H9 (cell line): ENCODE measurements around the gene ZNF428. TPM values are rescaled to one million over a fixed set of nuclear protein-coding genes. Genes with fewer than 3 reads are reported as not detected.

Experiments used
- DNase-seq: peaks from one replicate; pipeline ENCODE4 v3.0.0-alpha.2; 2017
- H2AFZ ChIP-seq: one replicate; pipeline ENCODE4 v1.6.1; 2013; ENCODE audit warnings: mild to moderate bottlenecking, low read length, control low read depth, moderate library complexity
- H2AK5ac ChIP-seq: 2 replicates; pipeline ENCODE4 v1.6.1; 2013; ENCODE audit warnings: low read length, control low read depth, mixed read lengths; ENCODE audit not compliant: insufficient read length
- H2BK120ac ChIP-seq: one replicate; pipeline ENCODE4 v1.6.1; 2013; ENCODE audit warnings: low read depth, mild to moderate bottlenecking, low read length, control low read depth, inconsistent platforms; ENCODE audit not compliant: poor library complexity, severe bottlenecking
- H2BK12ac ChIP-seq: 2 replicates; pipeline ENCODE4 v1.6.1; 2013; ENCODE audit warnings: low read length, control low read depth, mixed read lengths, low read depth; ENCODE audit not compliant: insufficient read length
- H2BK15ac ChIP-seq: 2 replicates; pipeline ENCODE4 v1.6.1; 2013; ENCODE audit warnings: low read depth, low read length, control low read depth
- H2BK20ac ChIP-seq: one replicate; pipeline ENCODE4 v1.6.1; 2013; ENCODE audit warnings: low read depth, mild to moderate bottlenecking, low read length, control low read depth, inconsistent platforms; ENCODE audit not compliant: poor library complexity, severe bottlenecking
- H2BK5ac ChIP-seq: 2 replicates; pipeline ENCODE4 v1.6.1; 2013; ENCODE audit warnings: low read length, control low read depth, mixed read lengths; ENCODE audit not compliant: insufficient read length
- H3K14ac ChIP-seq: 2 replicates; pipeline ENCODE4 v1.6.1; 2013; ENCODE audit warnings: low read length, control low read depth; ENCODE audit not compliant: insufficient read depth
- H3K18ac ChIP-seq: 2 replicates; pipeline ENCODE4 v1.6.1; 2013; ENCODE audit warnings: low read depth, mild to moderate bottlenecking, mixed read lengths, low read length, control low read depth; ENCODE audit not compliant: insufficient read length
- H3K23ac ChIP-seq: 2 replicates; pipeline ENCODE4 v1.6.1; 2013; ENCODE audit warnings: low read length, control low read depth, mixed read lengths, low read depth; ENCODE audit not compliant: insufficient read length
- H3K23me2 ChIP-seq: 2 replicates; pipeline ENCODE4 v1.6.1; 2013; ENCODE audit warnings: low read depth, mild to moderate bottlenecking, mixed read lengths, low read length, control low read depth; ENCODE audit not compliant: insufficient read length, poor library complexity, severe bottlenecking
- H3K27ac ChIP-seq: 2 replicates; pipeline ENCODE4 v1.5.1; 2013; ENCODE audit warnings: low read length, control low read depth, mixed read lengths, low read depth; ENCODE audit not compliant: insufficient read length
- H3K27me3 ChIP-seq: 2 replicates; pipeline ENCODE4 v1.6.1; 2013; ENCODE audit warnings: low read length, control low read depth, inconsistent platforms; ENCODE audit not compliant: insufficient read depth
- H3K4ac ChIP-seq: 2 replicates; pipeline ENCODE4 v1.6.1; 2013; ENCODE audit warnings: low read depth, mild to moderate bottlenecking, control low read depth, inconsistent platforms, low read length, moderate library complexity
- H3K4me1 ChIP-seq: 2 replicates; pipeline ENCODE4 v1.6.1; 2013; ENCODE audit warnings: low read length, control low read depth, inconsistent platforms; ENCODE audit not compliant: insufficient read depth
- H3K4me2 ChIP-seq: 2 replicates; pipeline ENCODE4 v1.6.1; 2013; ENCODE audit warnings: low read length, control low read depth, mixed read lengths; ENCODE audit not compliant: insufficient read length, insufficient read depth
- H3K56ac ChIP-seq: 2 replicates; pipeline ENCODE4 v1.6.1; 2013; ENCODE audit warnings: low read depth, mild to moderate bottlenecking, mixed read lengths, low read length, control low read depth; ENCODE audit not compliant: insufficient read length
- H3K79me1 ChIP-seq: 2 replicates; pipeline ENCODE4 v1.6.1; 2013; ENCODE audit warnings: low read depth, mild to moderate bottlenecking, moderate library complexity, low read length, control low read depth, inconsistent platforms; ENCODE audit not compliant: insufficient read depth, poor library complexity, severe bottlenecking
- H3K79me2 ChIP-seq: 2 replicates; pipeline ENCODE4 v1.6.1; 2013; ENCODE audit warnings: low read length, control low read depth, inconsistent platforms; ENCODE audit not compliant: insufficient read depth
- H3K9ac ChIP-seq: 2 replicates; pipeline ENCODE4 v1.6.1; 2013; ENCODE audit warnings: low read length, control low read depth, mixed read lengths; ENCODE audit not compliant: insufficient read length; ENCODE audit errors: extremely low read depth
- H3K9me3 ChIP-seq: one replicate; pipeline ENCODE4 v1.6.1; 2013; ENCODE audit warnings: low read depth, low read length, inconsistent platforms; ENCODE audit not compliant: control insufficient read depth
- H3T11ph ChIP-seq: one replicate; pipeline ENCODE4 v1.6.1; 2013; ENCODE audit warnings: mild to moderate bottlenecking, low read length, control low read depth, inconsistent platforms
- H4K20me1 ChIP-seq: one replicate; pipeline ENCODE4 v1.6.1; 2013; ENCODE audit not compliant: control insufficient read depth, insufficient read length, insufficient read depth
- H4K5ac ChIP-seq: 2 replicates; pipeline ENCODE4 v1.6.1; 2013; ENCODE audit warnings: low read depth, mild to moderate bottlenecking, mixed read lengths, low read length, control low read depth; ENCODE audit not compliant: insufficient read length
- H4K8ac ChIP-seq: replicated peaks from 2 replicates; pipeline ENCODE4 v1.6.1; 2013; ENCODE audit warnings: low read length, control low read depth, mixed read lengths, low read depth; ENCODE audit not compliant: insufficient read length
- H4K91ac ChIP-seq: 2 replicates; pipeline ENCODE4 v1.6.1; 2013; ENCODE audit warnings: low read depth, mild to moderate bottlenecking, moderate library complexity, mixed read lengths, low read length, control low read depth; ENCODE audit not compliant: insufficient read length
- H3K27ac Mint-ChIP-seq, 3 experiments: 2 replicates in 2 of 3; 3 replicates in 1 of 3; pipeline ENCODE4 v1.8.0; 2020 to 2021; ENCODE audit warnings: mixed read lengths in 3 of 3, mild to moderate bottlenecking in 1 of 3, moderate library complexity in 1 of 3
- H3K27me3 Mint-ChIP-seq: 2 replicates; pipeline ENCODE4 v1.8.0; 2021; ENCODE audit warnings: low read depth, mild to moderate bottlenecking, moderate library complexity, mixed read lengths
- H3K36me3 Mint-ChIP-seq, 3 experiments: 2 replicates in 2 of 3; 3 replicates in 1 of 3; pipeline ENCODE4 v1.8.0; 2020 to 2021; ENCODE audit warnings: low read depth in 3 of 3, mixed read lengths in 3 of 3; ENCODE audit not compliant: insufficient read depth in 1 of 3
- H3K4me1 Mint-ChIP-seq, 2 experiments: 2 replicates each; pipeline ENCODE4 v1.8.0; 2020; ENCODE audit warnings: mixed read lengths in 2 of 2
- H3K4me3 Mint-ChIP-seq, 2 experiments: 2 replicates in 1 of 2; 3 replicates in 1 of 2; pipeline ENCODE4 v1.8.0; 2020 to 2021; ENCODE audit warnings: mild to moderate bottlenecking in 2 of 2, mixed read lengths in 2 of 2, moderate library complexity in 1 of 2
- H3K9me3 Mint-ChIP-seq, 2 experiments: 2 replicates in 1 of 2; 3 replicates in 1 of 2; pipeline ENCODE4 v1.8.0; 2020; ENCODE audit warnings: mild to moderate bottlenecking in 2 of 2, mixed read lengths in 2 of 2, moderate library complexity in 1 of 2
- CTCF ChIP-seq: fragments of 200-600 bp; sonication (generic); conservative IDR thresholded peaks from 3 replicates; pipeline ENCODE4 v1.8.0; 2021; ENCODE audit warnings: antibody characterized with exemption, mild to moderate bottlenecking
- WGBS: extraction: QIAGEN DNeasy Blood & Tissue Kit; methylation state at CpG from one replicate; pipeline ENCODE4 v1.1.7; 2013; ENCODE audit warnings: missing lambda C conversion rate, low lambda C conversion rate, mixed read lengths; ENCODE audit not compliant: insufficient read length; ENCODE audit errors: extremely low coverage; 5-methylcytosine and 5-hydroxymethylcytosine counted together
- long read RNA-seq: library from polyadenylated mRNA; unstranded; transcript quantifications from one replicate; pipeline ENCODE4 v2.0.0, GENCODE V29; 2020
- total RNA-seq: library from RNA; stranded (reverse); gene quantifications from 2 replicates; pipeline ENCODE4 v1.2.1, GENCODE V29; 2021

ZNF428 gene, protein sequence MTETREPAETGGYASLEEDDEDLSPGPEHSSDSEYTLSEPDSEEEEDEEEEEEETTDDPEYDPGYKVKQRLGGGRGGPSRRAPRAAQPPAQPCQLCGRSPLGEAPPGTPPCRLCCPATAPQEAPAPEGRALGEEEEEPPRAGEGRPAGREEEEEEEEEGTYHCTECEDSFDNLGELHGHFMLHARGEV
- 30.3 and 31.3 TPM in 2 replicates for total RNA-seq
- long read RNA-seq, transcript ZNF428-201 (3 exons, 1,412 nt): major isoform, 7 of 9 reads
- long read RNA-seq, partial matches to known transcripts: 0 of 9 reads
- long read RNA-seq, other reads (novel, unspliced or antisense): 1 of 9 reads

GRCh38 chr19:43619262-43620060 lies at the start of gene ZNF428:
TSS of gene ZNF428 (minus strand) at chr19:43619629. CDS start at chr19:43614304, 5,325 bp downstream.
- H3K4ac ChIP-seq: peak within 1 kb of the TSS; percentile 46; the same call in 1 of the 2 replicates
- peaks cover 22 to 34% of the 10 kb centered on the region in 2 experiments for H3K4me1 Mint-ChIP-seq
- peak within 1 kb of the TSS; percentile 63 for H3K27ac ChIP-seq
- H3K14ac ChIP-seq: peak within 1 kb of the TSS; percentile 97
- no peaks in the 10 kb centered on the region for H3K9me3 ChIP-seq
- H2BK5ac ChIP-seq: no peak within 1 kb of the TSS
- H4K8ac ChIP-seq: no peak within 1 kb of the TSS
- no peak for TF ChIP-seq CTCF
- H3K56ac ChIP-seq: peak within 1 kb of the TSS; percentile 11
- no peaks in the 10 kb centered on the region for H4K20me1 ChIP-seq
- H3K9ac ChIP-seq: peak within 1 kb of the TSS; percentile 79
- H3K79me1 ChIP-seq: no peaks in the 10 kb centered on the region
- no peaks in the 10 kb centered on the region for H3K27me3 Mint-ChIP-seq
- no peak within 1 kb of the TSS for H2AFZ ChIP-seq
- H2BK120ac ChIP-seq: peak within 1 kb of the TSS; percentile 61
- peak within 1 kb of the TSS; percentile 98 for H3K18ac ChIP-seq
- no peak within 1 kb of the TSS for H2BK12ac ChIP-seq
- H3K36me3 Mint-ChIP-seq: peaks cover 6 to 16% (median 9%) of the 10 kb centered on the region in 3 experiments; a peak in 6 of 7 replicates
- peaks cover 14% of the 10 kb centered on the region for H3K23me2 ChIP-seq
- no peak within 1 kb of the TSS for H3T11ph ChIP-seq
- H4K5ac ChIP-seq: peak within 1 kb of the TSS; percentile 44
- peak within 1 kb of the TSS; percentile 75 for H3K4me2 ChIP-seq
- H2BK20ac ChIP-seq: no peak within 1 kb of the TSS
- peak; percentile 95 for DNase-seq
- H4K91ac ChIP-seq: peak within 1 kb of the TSS; percentile 32
- H3K27me3 ChIP-seq: no peaks in the 10 kb centered on the region
- no peaks in the 10 kb centered on the region; a peak in 2 of 5 replicates for H3K9me3 Mint-ChIP-seq
- no CpG with 5 or more reads among the region's 81 CpGs for WGBS
- no peak within 1 kb of the TSS for H2BK15ac ChIP-seq
- H3K79me2 ChIP-seq: no peaks in the 10 kb centered on the region
- H3K4me1 ChIP-seq: no peaks in the 10 kb centered on the region; the same call in 1 of the 2 replicates
- peak within 1 kb of the TSS; percentile 83 to 87 for H3K4me3 Mint-ChIP-seq
- peak within 1 kb of the TSS; percentile 99 to 100 (median 100) for H3K27ac Mint-ChIP-seq
- no peak within 1 kb of the TSS for H2AK5ac ChIP-seq
- no peak within 1 kb of the TSS for H3K23ac ChIP-seq
